ENCODE data around the gene SLCO3A1.

The SLCO3A1 gene

GRCh38 chr15:91853511-91853947 lies at the start of gene SLCO3A1:
Gene SLCO3A1 (plus strand): TSS chr15:91853708.
- peak; percentile 6 for DNase-seq

GRCh38 chr15:91807122-91807521 lies 46.4 kb upstream of the SLCO3A1 start:
- no peak for DNase-seq

GRCh38 chr15:91813924-91814323 lies 39.6 kb upstream of the SLCO3A1 start:
- DNase-seq, result no peak

- DNase-seq, result no peak
These were observed 36.6 kb upstream of the SLCO3A1 start for GRCh38 chr15:91816942-91817341.

- no peak for DNase-seq
These were observed 32.0 kb upstream of the SLCO3A1 start for GRCh38 chr15:91821458-91821857.

- DNase-seq, result no peak
These were observed 29.3 kb upstream of the SLCO3A1 start for GRCh38 chr15:91824256-91824655.

GRCh38 chr15:91826443-91826842 lies 27.1 kb upstream of the SLCO3A1 start:
- no peak for DNase-seq

- no peak for DNase-seq
These were observed 20.5 kb upstream of the SLCO3A1 start for GRCh38 chr15:91833056-91833455.

GRCh38 chr15:91839867-91840266 lies 13.6 kb upstream of the SLCO3A1 start:
- no peak for DNase-seq

- DNase-seq, result no peak
These were observed 11.6 kb upstream of the SLCO3A1 start for GRCh38 chr15:91841861-91842260.

- no peak for DNase-seq
These were observed 9.2 kb upstream of the SLCO3A1 start for GRCh38 chr15:91844341-91844740.

- no peak for DNase-seq
These were observed 8.6 kb upstream of the SLCO3A1 start for GRCh38 chr15:91844928-91845327.

- no peak for DNase-seq
These were observed 7.8 kb upstream of the SLCO3A1 start for GRCh38 chr15:91845720-91846119.

- DNase-seq, result no peak
These were observed 4.3 kb upstream of the SLCO3A1 start for GRCh38 chr15:91849180-91849579.

GRCh38 chr15:91849749-91850161 lies 3.8 kb upstream of the SLCO3A1 start:
- DNase-seq, result peak; percentile 5

- DNase-seq, result peak; percentile 23
These were observed 582 bp upstream of the SLCO3A1 start for GRCh38 chr15:91852741-91853510.

- DNase-seq, result no peak
These were observed 585 bp downstream of the SLCO3A1 start for GRCh38 chr15:91853948-91854638.

GRCh38 chr15:91854639-91854990 lies 1.1 kb downstream of the SLCO3A1 start:
- DNase-seq, result peak; percentile 2

- DNase-seq, result no peak
These were observed 1.7 kb downstream of the SLCO3A1 start for GRCh38 chr15:91855241-91855640.

GRCh38 chr15:91855684-91856489 lies 2.4 kb downstream of the SLCO3A1 start:
- DNase-seq, result peak; percentile 47

GRCh38 chr15:91857224-91857585 lies 3.7 kb downstream of the SLCO3A1 start:
- no peak for DNase-seq

GRCh38 chr15:91857772-91858171 lies 4.3 kb downstream of the SLCO3A1 start:
- DNase-seq, result no peak

- peak; percentile 6 for DNase-seq
These were observed 7.0 kb downstream of the SLCO3A1 start for GRCh38 chr15:91860498-91860897.

GRCh38 chr15:91861223-91861622 lies 7.7 kb downstream of the SLCO3A1 start:
- no peak for DNase-seq
